Measurements from ENCODE around the gene SLC25A42. TPM values are rescaled to one million over a fixed set of nuclear protein-coding genes. Genes with fewer than 3 reads are reported as not detected.

The SLC25A42 gene
- total and polyA plus RNA-seq, 3 experiments from 2014 or later = 10.4 to 19.3 (median 11.3) TPM

DNA sequence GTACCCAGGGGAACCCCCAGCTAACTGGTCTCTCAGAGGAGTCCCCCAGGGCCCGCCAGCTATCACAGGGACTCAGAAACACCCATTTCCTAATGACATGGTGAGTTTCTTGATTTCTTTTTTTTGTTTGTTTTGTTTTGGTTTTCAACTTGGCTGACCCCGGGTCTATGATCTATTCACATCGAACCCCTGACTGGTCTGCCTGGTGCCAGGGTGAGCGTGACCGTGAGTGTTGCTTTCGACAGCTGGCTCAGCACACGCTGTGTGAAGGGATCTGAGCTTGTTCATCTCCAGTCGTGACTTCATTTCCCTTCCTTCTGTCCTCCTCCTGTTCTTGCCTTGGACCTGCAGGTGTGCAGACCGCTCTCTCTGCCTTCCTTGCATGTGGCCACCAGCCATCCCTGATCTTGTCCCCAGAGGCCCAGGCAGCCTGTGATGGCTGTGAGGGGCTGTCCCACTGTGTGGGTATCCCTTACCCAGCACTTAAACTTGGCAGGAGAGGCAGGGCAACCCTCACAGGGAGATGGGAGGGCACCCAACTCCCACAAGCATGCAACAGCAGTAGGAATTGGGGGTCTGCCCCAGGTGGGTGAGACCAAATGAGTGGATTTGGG lies 48.3 kb downstream of the SLC25A42 start:
- Mint-ChIP-seq H3K27ac (peak overlapping the region in 2 of 8 donors; percentile 23 to 58), H3K9me3 (no peaks in the 10 kb centered on the region), H3K27me3 (no peaks in the 10 kb centered on the region), H3K4me1 (peaks cover 0 to 21% (median 7%) of the 10 kb centered on the region in 3 donors), H3K4me3 (no peak overlapping the region), H3K36me3 (peaks cover 0 to 14% (median 0%) of the 10 kb centered on the region in 3 donors)
- ChIA-PET POLR2A (no interaction called here), CTCF (no interaction called here)
- Histone ChIP-seq H3K27ac (ENCODE audit: low read depth, low read length) (no peak overlapping the region), H3K27me3 (ENCODE audit: insufficient read depth, low read length, poor library complexity, severe bottlenecking) (no peaks in the 10 kb centered on the region), H3K9me3 (ENCODE audit: low read length) (no peaks in the 10 kb centered on the region), H3K4me3 (ENCODE audit: low read length) (no peak overlapping the region), H3K36me3 (ENCODE audit: insufficient read depth, low read length) (no peaks in the 10 kb centered on the region), H3K4me1 (ENCODE audit: insufficient read depth, low read length) (no peaks in the 10 kb centered on the region)
- DNase-seq = no peak

GRCh38 chr19:19113040-19113626 lies 49.3 kb downstream of the SLC25A42 start:
- Mint-ChIP-seq H3K27ac (peak overlapping the region in 1 of 8 donors; percentile 46), H3K4me3 (no peak overlapping the region), H3K36me3 (peaks cover 0 to 9% (median 0%) of the 10 kb centered on the region in 3 donors), H3K9me3 (no peaks in the 10 kb centered on the region), H3K4me1 (peaks cover 0 to 21% (median 7%) of the 10 kb centered on the region in 3 donors), H3K27me3 (no peaks in the 10 kb centered on the region)
- Histone ChIP-seq H3K27ac (ENCODE audit: low read depth, low read length) (no peak overlapping the region), H3K4me1 (ENCODE audit: insufficient read depth, low read length) (no peaks in the 10 kb centered on the region), H3K9me3 (ENCODE audit: low read length) (no peaks in the 10 kb centered on the region), H3K4me3 (ENCODE audit: low read length) (no peak overlapping the region), H3K36me3 (ENCODE audit: insufficient read depth, low read length) (no peaks in the 10 kb centered on the region), H3K27me3 (ENCODE audit: insufficient read depth, low read length, poor library complexity, severe bottlenecking) (no peaks in the 10 kb centered on the region)
- POLR2A ChIA-PET = no interaction called here
- CTCF ChIA-PET = no interaction called here
- no peak for DNase-seq

DNA sequence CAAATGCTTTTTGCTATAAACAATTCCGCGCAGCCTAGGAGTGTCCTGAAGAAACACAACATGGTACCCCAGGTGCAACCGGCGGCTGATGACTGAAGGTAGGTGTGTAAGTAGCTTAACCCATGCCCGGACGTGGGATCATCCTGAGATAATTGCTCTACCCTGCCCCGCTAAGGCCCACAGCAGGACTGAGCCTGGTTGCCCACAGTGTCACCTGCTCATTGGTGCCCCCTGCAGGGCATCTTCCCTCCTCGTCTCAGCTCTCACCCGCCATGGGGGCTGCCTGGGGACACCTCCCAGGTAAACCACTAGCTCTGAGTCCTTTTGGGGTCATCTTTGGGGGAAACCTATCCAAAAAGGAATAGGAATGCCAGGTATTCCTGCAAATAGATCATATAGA lies 52.2 kb downstream of the SLC25A42 start:
- Histone ChIP-seq H3K4me3 (ENCODE audit: low read length) (no peak overlapping the region), H3K9me3 (ENCODE audit: low read length) (no peaks in the 10 kb centered on the region), H3K4me1 (ENCODE audit: insufficient read depth, low read length) (no peaks in the 10 kb centered on the region), H3K36me3 (ENCODE audit: insufficient read depth, low read length) (no peaks in the 10 kb centered on the region), H3K27ac (ENCODE audit: low read depth, low read length) (no peak overlapping the region), H3K27me3 (ENCODE audit: insufficient read depth, low read length, poor library complexity, severe bottlenecking) (no peaks in the 10 kb centered on the region)
- H3K27ac Mint-ChIP-seq = peak overlapping the region in 1 of 8 donors; percentile 42
- peak; percentile 28 to 63 (median 33) for DNase-seq
- peaks cover 0 to 15% (median 0%) of the 10 kb centered on the region in 3 donors for H3K36me3 Mint-ChIP-seq
- no peaks in the 10 kb centered on the region for H3K9me3 Mint-ChIP-seq
- ChIA-PET POLR2A (no interaction called here), CTCF (interaction anchor here (1.1 to 2.5 kb wide), 3 partner anchors 25 to 63 kb away, joined by 3 to 9 read pairs (median 4); no protein-coding TSS in a partner anchor)
- H3K27me3 Mint-ChIP-seq = no peaks in the 10 kb centered on the region
- H3K4me3 Mint-ChIP-seq = no peak overlapping the region
- peaks cover 0 to 16% (median 5%) of the 10 kb centered on the region in 3 donors for H3K4me1 Mint-ChIP-seq

GRCh38 chr19:19119325-19120237 lies 55.8 kb downstream of the SLC25A42 start:
- ChIA-PET CTCF (no interaction called here), POLR2A (interaction anchor here (0.5 kb wide), 1 partner anchor 50 kb away, joined by 4 read pairs; no protein-coding TSS in a partner anchor)
- Histone ChIP-seq H3K27ac (ENCODE audit: low read depth, low read length) (no peak overlapping the region), H3K9me3 (ENCODE audit: low read length) (no peaks in the 10 kb centered on the region), H3K27me3 (ENCODE audit: insufficient read depth, low read length, poor library complexity, severe bottlenecking) (no peaks in the 10 kb centered on the region), H3K36me3 (ENCODE audit: insufficient read depth, low read length) (no peaks in the 10 kb centered on the region), H3K4me3 (ENCODE audit: low read length) (no peak overlapping the region), H3K4me1 (ENCODE audit: insufficient read depth, low read length) (no peaks in the 10 kb centered on the region)
- peaks cover 13 to 34% (median 14%) of the 10 kb centered on the region in 3 donors for H3K36me3 Mint-ChIP-seq
- H3K4me1 Mint-ChIP-seq = no peaks in the 10 kb centered on the region
- peaks cover 0 to 4% (median 4%) of the 10 kb centered on the region in 5 donors for H3K9me3 Mint-ChIP-seq
- no peak for DNase-seq
- peak overlapping the region in 2 of 8 donors; percentile 27 to 65 for H3K27ac Mint-ChIP-seq
- H3K27me3 Mint-ChIP-seq = no peaks in the 10 kb centered on the region
- H3K4me3 Mint-ChIP-seq = no peak overlapping the region

- ChIA-PET CTCF (no interaction called here), POLR2A (no interaction called here)
- Histone ChIP-seq H3K4me1 (ENCODE audit: insufficient read depth, low read length) (no peaks in the 10 kb centered on the region), H3K36me3 (ENCODE audit: insufficient read depth, low read length) (no peaks in the 10 kb centered on the region), H3K27ac (ENCODE audit: low read depth, low read length) (no peak overlapping the region), H3K4me3 (ENCODE audit: low read length) (no peak overlapping the region), H3K9me3 (ENCODE audit: low read length) (no peaks in the 10 kb centered on the region), H3K27me3 (ENCODE audit: insufficient read depth, low read length, poor library complexity, severe bottlenecking) (no peaks in the 10 kb centered on the region)
- Mint-ChIP-seq H3K4me3 (no peak overlapping the region), H3K36me3 (peaks cover 13 to 34% (median 14%) of the 10 kb centered on the region in 3 donors), H3K27me3 (no peaks in the 10 kb centered on the region), H3K9me3 (peaks cover 0 to 4% (median 4%) of the 10 kb centered on the region in 5 donors), H3K4me1 (no peaks in the 10 kb centered on the region), H3K27ac (no peak overlapping the region)
- DNase-seq = no peak
Measured at GRCh38 chr19:19120308-19121231, 56.8 kb downstream of the SLC25A42 start.

GRCh38 chr19:19121371-19121770 lies 57.6 kb downstream of the SLC25A42 start:
- H3K27ac ChIP-seq (ENCODE audit: low read depth, low read length) = no peak overlapping the region
- no peaks in the 10 kb centered on the region for H3K27me3 ChIP-seq (ENCODE audit: insufficient read depth, low read length, poor library complexity, severe bottlenecking)
- Mint-ChIP-seq H3K4me3 (no peak overlapping the region), H3K36me3 (peaks cover 13 to 34% (median 14%) of the 10 kb centered on the region in 3 donors), H3K9me3 (peaks cover 0 to 4% (median 4%) of the 10 kb centered on the region in 5 donors), H3K4me1 (no peaks in the 10 kb centered on the region), H3K27me3 (no peaks in the 10 kb centered on the region), H3K27ac (no peak overlapping the region)
- no peak for DNase-seq
- H3K4me3 ChIP-seq (ENCODE audit: low read length) = no peak overlapping the region
- H3K9me3 ChIP-seq (ENCODE audit: low read length) = no peaks in the 10 kb centered on the region
- H3K4me1 ChIP-seq (ENCODE audit: insufficient read depth, low read length) = no peaks in the 10 kb centered on the region
- ChIA-PET CTCF (no interaction called here), POLR2A (no interaction called here)
- no peaks in the 10 kb centered on the region for H3K36me3 ChIP-seq (ENCODE audit: insufficient read depth, low read length)

- Mint-ChIP-seq H3K27me3 (no peaks in the 10 kb centered on the region), H3K27ac (peak overlapping the region in 3 of 8 donors; percentile 12 to 50 (median 42)), H3K9me3 (peaks cover 0 to 4% (median 4%) of the 10 kb centered on the region in 5 donors), H3K4me1 (no peaks in the 10 kb centered on the region), H3K4me3 (no peak overlapping the region), H3K36me3 (peaks cover 14 to 32% (median 16%) of the 10 kb centered on the region in 3 donors)
- H3K4me3 ChIP-seq (ENCODE audit: low read length) = no peak overlapping the region
- DNase-seq = no peak
- H3K4me1 ChIP-seq (ENCODE audit: insufficient read depth, low read length) = no peaks in the 10 kb centered on the region
- no peaks in the 10 kb centered on the region for H3K27me3 ChIP-seq (ENCODE audit: insufficient read depth, low read length, poor library complexity, severe bottlenecking)
- H3K27ac ChIP-seq (ENCODE audit: low read depth, low read length) = no peak overlapping the region
- ChIA-PET CTCF (no interaction called here), POLR2A (interaction anchor here (0.7 kb wide), 1 partner anchor 491 kb away, joined by 5 read pairs; no protein-coding TSS in a partner anchor)
- no peaks in the 10 kb centered on the region for H3K36me3 ChIP-seq (ENCODE audit: insufficient read depth, low read length)
- no peaks in the 10 kb centered on the region for H3K9me3 ChIP-seq (ENCODE audit: low read length)
Measured at GRCh38 chr19:19122902-19123301, 59.1 kb downstream of the SLC25A42 start.
